GM12878 (cell line): ENCODE results near the gene LIPE. TPM values are rescaled to one million over a fixed set of nuclear protein-coding genes. Genes with fewer than 3 reads are reported as not detected.
A peak's percentile ranks its signal among the peaks of the same experiment; 100 is the strongest.

Experiments
- ATAC-seq: fragments of 200-7000 bp; cut with Tn5 transposase; 3 replicates; pipeline ENCODE4 v1.9.1; 2020; ENCODE audit warnings: mild to moderate bottlenecking, moderate library complexity
- BruUV-seq: library from RNA; stranded (reverse); fragments of 400-500 nt; replicated peaks from 2 replicates; lab custom pipeline; 2021; lab: Mats Ljungman, UMichigan
- CTCF ChIA-PET: fragments of 300-600 bp; sonication (Branson Sonifier 250); formaldehyde crosslinking; extraction: SDS; loops from one replicate; lab custom pipeline; 2021; ENCODE audit warnings: inconsistent platforms; lab: Yijun Ruan, JAX
- POLR2A ChIA-PET: fragments of 350-600 bp; formaldehyde crosslinking; extraction: SDS; loops from one replicate; lab custom pipeline; 2021; ENCODE audit warnings: inconsistent platforms; lab: Charles Lee
- RAD21 ChIA-PET: fragments of 300-600 bp; sonication (Branson Sonifier 250); formaldehyde crosslinking; loops from one replicate; lab custom pipeline; 2023; ENCODE audit warnings: antibody characterized with exemption; ENCODE audit not compliant: unreplicated experiment; lab: Charles Lee
- SMC1A ChIA-PET: fragments of 300-600 bp; sonication (Branson Sonifier 250); formaldehyde crosslinking; loops from one replicate; lab custom pipeline; 2023; ENCODE audit not compliant: unreplicated experiment, uncharacterized antibody; lab: Charles Lee
- DNase-seq: peaks from one replicate; pipeline ENCODE4 v3.0.0-alpha.2; 2011; ENCODE audit warnings: low read depth, low spot score
- FAIRE-seq: peaks from 3 replicates; lab custom pipeline; 2011; peaks lifted over from hg19 to GRCh38; lab: Jason Lieb, UNC
- H2AFZ ChIP-seq: 2 replicates; pipeline ENCODE4 v1.6.0; 2011; ENCODE audit warnings: low read depth, low read length, control low read depth; ENCODE audit not compliant: control insufficient read depth
- H3K27ac ChIP-seq: 2 replicates; pipeline ENCODE4 v1.5.1; 2011; ENCODE audit warnings: control low read depth; ENCODE audit not compliant: control insufficient read depth, insufficient read depth
- H3K27me3 ChIP-seq, 2 experiments: replicated peaks in 1 of 2; 2 replicates each; pipeline versions ENCODE4 v1.6.0 to v1.6.1; 2011; ENCODE audit warnings: low read length in 1 of 2; ENCODE audit not compliant: control insufficient read depth in 2 of 2, insufficient read depth in 2 of 2
- H3K36me3 ChIP-seq, 2 experiments: 2 replicates each; pipeline ENCODE4 v1.5.1; 2011; ENCODE audit warnings: low read length in 1 of 2; ENCODE audit not compliant: control insufficient read depth in 2 of 2, insufficient read depth in 2 of 2
- H3K4me1 ChIP-seq: 2 replicates; pipeline ENCODE4 v1.6.1; 2011; ENCODE audit warnings: mild to moderate bottlenecking, low read length, moderate library complexity, mixed read lengths; ENCODE audit not compliant: control insufficient read depth, insufficient read depth
- H3K4me2 ChIP-seq: 2 replicates; pipeline ENCODE4 v1.6.0; 2011; ENCODE audit warnings: control low read depth; ENCODE audit not compliant: control insufficient read depth, insufficient read depth
- H3K4me3 ChIP-seq: fragments of 200-600 bp; sonication (generic); 2 replicates; pipeline ENCODE4 v1.5.1; 2016
- H3K79me2 ChIP-seq: 2 replicates; pipeline ENCODE4 v1.6.0; 2011; ENCODE audit warnings: low read length; ENCODE audit not compliant: control insufficient read depth, insufficient read depth
- H3K9ac ChIP-seq: 2 replicates; pipeline ENCODE4 v1.8.0; 2011; ENCODE audit warnings: low read length, control low read depth, mixed read lengths; ENCODE audit not compliant: control insufficient read depth, insufficient read depth
- H3K9me3 ChIP-seq: replicated peaks from 3 replicates; pipeline ENCODE4 v1.5.1; 2011; ENCODE audit warnings: mild to moderate bottlenecking, low read length; ENCODE audit not compliant: control insufficient read depth, insufficient read depth
- H4K20me1 ChIP-seq: 2 replicates; pipeline ENCODE4 v1.6.0; 2011; ENCODE audit not compliant: control insufficient read depth, insufficient read depth
- CBX3 ChIP-seq: fragments of 200-600 bp; sonication (generic); IDR thresholded peaks from 2 replicates; pipeline ENCODE4 v1.6.1; 2016; ENCODE audit warnings: low read depth, borderline replicate concordance
- EP300 ChIP-seq, 2 experiments: fragments of 150-350 bp in 1 of 2; IDR thresholded peaks; 2 replicates each; pipeline ENCODE4 v1.6.1; 2011 to 2012; ENCODE audit warnings: low read depth in 2 of 2, low read length in 2 of 2, borderline replicate concordance in 1 of 2, improper control_type of control experiment in 1 of 2, inconsistent platforms in 1 of 2; ENCODE audit not compliant: control insufficient read depth in 1 of 2
- GABPA ChIP-seq: IDR thresholded peaks from 2 replicates; pipeline ENCODE4 v1.6.1; 2014; ENCODE audit warnings: antibody characterized with exemption, low read depth, mild to moderate bottlenecking, inconsistent platforms
- JUNB ChIP-seq: IDR thresholded peaks from 2 replicates; pipeline ENCODE4 v1.6.1; 2016; ENCODE audit warnings: antibody characterized with exemption, mild to moderate bottlenecking
- MEF2A ChIP-seq: IDR thresholded peaks from 2 replicates; pipeline ENCODE4 v1.6.1; 2011; ENCODE audit warnings: low read depth, mild to moderate bottlenecking, low read length, moderate library complexity; ENCODE audit not compliant: insufficient read depth
- RBBP5 ChIP-seq: fragments of 200-600 bp; sonication (generic); conservative IDR thresholded peaks from 2 replicates; pipeline ENCODE4 v1.6.1; 2016
- SMAD5 ChIP-seq: IDR thresholded peaks from 2 replicates; pipeline ENCODE4 v1.6.1; 2016; ENCODE audit warnings: antibody characterized with exemption, low read depth
- SMARCA5 ChIP-seq: fragments of 450-650 bp; IDR thresholded peaks from 2 replicates; pipeline ENCODE4 v1.6.1; 2017; ENCODE audit warnings: mild to moderate bottlenecking
- STAT3 ChIP-seq: IDR thresholded peaks from 2 replicates; pipeline ENCODE4 v1.6.1; 2011; ENCODE audit warnings: low read depth, low read length, improper control_type of control experiment
- SUPT20H ChIP-seq: IDR thresholded peaks from 2 replicates; pipeline ENCODE4 v1.6.1; 2011; ENCODE audit warnings: low read depth, mild to moderate bottlenecking, low read length, moderate library complexity, borderline replicate concordance; ENCODE audit not compliant: control insufficient read depth
- SUZ12 ChIP-seq: fragments of 200-600 bp; sonication (generic); IDR thresholded peaks from one replicate; pipeline ENCODE4 v1.6.1; 2018; ENCODE audit warnings: antibody characterized with exemption, mild to moderate bottlenecking; ENCODE audit not compliant: unreplicated experiment
- TBL1XR1 ChIP-seq: IDR thresholded peaks from 2 replicates; pipeline ENCODE4 v1.6.1; 2012; ENCODE audit warnings: low read depth, low read length, improper control_type of control experiment
- TCF12 ChIP-seq: IDR thresholded peaks from 2 replicates; pipeline ENCODE4 v1.6.1; 2011; ENCODE audit warnings: low read depth, mild to moderate bottlenecking, low read length
- ZBTB11 ChIP-seq: fragments of 450-650 bp; formaldehyde crosslinking; IDR thresholded peaks from 2 replicates; pipeline ENCODE4 v1.5.0; 2022; ENCODE audit warnings: mild to moderate bottlenecking, missing genetic modification characterization
- ZNF24 ChIP-seq: fragments of 450-650 bp; IDR thresholded peaks from 2 replicates; pipeline ENCODE4 v1.6.1; 2017; ENCODE audit warnings: antibody characterized with exemption, mild to moderate bottlenecking
- WGBS: methylation state at CpG from one replicate; pipeline ENCODE4 v1.1.6; 2016; ENCODE audit warnings: low lambda C conversion rate; ENCODE audit not compliant: insufficient replicate concordance, insufficient coverage; ENCODE audit errors: missing lambda C conversion rate; 5-methylcytosine and 5-hydroxymethylcytosine counted together
- in situ Hi-C: fragments of 300-500 bp; cut with MboI; formaldehyde crosslinking; loops from 9 replicates; pipeline ENCODE4 v1.14.3; 2018; ENCODE audit warnings: mixed read lengths
- intact Hi-C: fragments of 100-400 bp; cut with micrococcal nuclease; formaldehyde crosslinking; loops from one replicate; pipeline ENCODE4 v1.14.2; 2022; ENCODE audit not compliant: unreplicated experiment
- polyA plus RNA-seq, 11 experiments: library from polyadenylated mRNA; depleted of rRNA in 4 of 11; unstranded in 6 of 11; stranded (reverse) in 5 of 11; fragments of >200 nt; fragmentation: Nextera tagmentation in 4 of 11; fragmentation: Illumina TruSeq in 1 of 11; extraction: Ambion mirVana in 4 of 11; extraction: Trizol in 1 of 11; gene quantifications; 1 replicate in 1 of 11; 2 replicates in 10 of 11; pipeline versions ENCODE4 v1.2.1 to v1.2.3, GENCODE V29; 2011 to 2016; ENCODE audit warnings: inconsistent platforms in 2 of 11, missing spikeins in 2 of 11, low read depth in 1 of 11
- total RNA-seq, 4 experiments: library from RNA; depleted of rRNA in 3 of 4; stranded (reverse); fragments of >200 nt in 3 of 4; fragmentation: Illumina TruSeq in 1 of 4; extraction: Trizol in 1 of 4; gene quantifications; 2 replicates each; pipeline versions ENCODE4 v1.2.1 to v1.2.3, GENCODE V29; 2013 to 2021

LIPE gene
- total and polyA plus RNA-seq, 10 of the 15 experiments (the other 5 are each of a cell fraction or from before 2014, with no cell fraction given): 0.02 to 33.3 (median 9.5) TPM

- Histone ChIP-seq H2AFZ (no peak overlapping the region), H4K20me1 (no peaks in the 10 kb centered on the region), H3K36me3 (no peaks in the 10 kb centered on the region; a peak in 1 of 4 replicates), H3K4me3 (no peak overlapping the region), H3K4me1 (peaks cover 4% of the 10 kb centered on the region), H3K27me3 (no peaks in the 10 kb centered on the region), H3K9ac (no peak overlapping the region), H3K9me3 (peaks cover 6% of the 10 kb centered on the region; the same call in 1 of the 3 replicates), H3K79me2 (no peaks in the 10 kb centered on the region), H3K27ac (no peak overlapping the region), H3K4me2 (no peak overlapping the region)
- 100% methylated on average over 1 of the region's 1 CpG for WGBS
- FAIRE-seq: no peak
- in situ Hi-C loops (no loop called here), intact Hi-C loops (no loop called here)
- SMC1A ChIA-PET: no interaction called here
- no peak for TF ChIP-seq SMAD5
- POLR2A ChIA-PET: no interaction called here
- ATAC-seq: no peak
- RAD21 ChIA-PET: no interaction called here
- no TSS peak for BruUV-seq
- DNase-seq: no peak
- CTCF ChIA-PET: interaction anchor here (0.6 kb wide), 1 partner anchor 405 kb away, joined by 3 read pairs; no protein-coding TSS in a partner anchor
These were observed 60.5 kb downstream of the LIPE start for GRCh38 chr19:42366673-42367072.

DNA sequence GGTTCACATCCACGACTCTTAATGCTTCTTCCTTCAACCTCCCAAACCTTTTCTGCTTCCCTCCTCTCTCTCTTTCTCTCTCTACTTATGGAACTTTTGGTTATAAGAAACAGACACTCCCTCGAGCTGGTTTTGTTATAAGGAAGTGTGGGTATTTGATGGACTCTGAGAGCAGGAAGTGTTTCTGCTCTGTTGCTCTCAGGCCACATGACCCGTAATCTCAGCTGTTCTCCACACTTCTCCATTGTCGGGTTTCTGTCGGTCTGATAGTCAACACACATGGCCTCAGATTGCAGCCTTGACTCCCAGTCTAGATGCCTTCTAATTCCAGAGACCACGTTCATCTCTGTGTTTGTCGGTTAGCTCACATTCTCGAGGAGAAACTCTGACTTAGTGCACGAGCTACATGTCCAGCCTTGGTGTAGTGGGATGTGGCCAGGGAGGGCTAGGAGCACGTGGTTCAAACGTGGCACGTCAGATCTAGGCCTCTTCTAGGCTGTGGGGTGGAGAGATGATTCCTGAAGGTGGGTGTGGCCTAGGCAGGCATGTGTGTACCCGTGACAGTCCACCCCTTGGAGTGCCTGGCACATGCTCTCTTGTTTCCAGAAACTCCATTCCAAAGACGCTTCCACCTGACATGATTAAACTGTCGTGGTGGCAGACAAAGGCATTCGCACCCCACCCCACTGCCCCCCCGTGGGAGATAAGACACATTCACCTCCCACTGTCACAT lies 63.4 kb downstream of the LIPE start:
- in situ Hi-C loops: no loop called here
- Histone ChIP-seq H3K4me2 (peak overlapping the region; percentile 15), H3K79me2 (no peaks in the 10 kb centered on the region), H3K4me1 (peaks cover 4% of the 10 kb centered on the region), H2AFZ (peak overlapping the region; percentile 71), H3K27me3 (no peaks in the 10 kb centered on the region), H3K4me3 (no peak overlapping the region), H4K20me1 (no peaks in the 10 kb centered on the region), H3K27ac (no peak overlapping the region), H3K9ac (no peak overlapping the region), H3K36me3 (no peaks in the 10 kb centered on the region; a peak in 1 of 4 replicates), H3K9me3 (peaks cover 6% of the 10 kb centered on the region; the same call in 1 of the 3 replicates)
- ChIA-PET CTCF (interaction anchor here (1.8 kb wide), 1 partner anchor 33 kb away, joined by 10 read pairs; no protein-coding TSS in a partner anchor), RAD21 (no interaction called here), SMC1A (no interaction called here), POLR2A (no interaction called here)
- 79% methylated on average over 17 of the region's 17 CpGs for WGBS
- peak; percentile 50 for ATAC-seq
- intact Hi-C loops: no loop called here
- peak; percentile 80 for FAIRE-seq
- BruUV-seq: no TSS peak
- DNase-seq: peak; percentile 30
- TF ChIP-seq GABPA (no peak), ZNF24 (no peak), SUPT20H (no peak), SMARCA5 (0 out of 2 replicates have a peak, but pooled peaks have one; percentile 12), SUZ12 (no peak), TBL1XR1 (no peak), TCF12 (no peak), JUNB (no peak), STAT3 (no peak), RBBP5 (no peak), ZBTB11 (CRISPR knock-in tag) (no peak), EP300 (IDR thresholded peaks at IDR 0.05; ENCODE audit: borderline replicate concordance in 1 of 2, control insufficient read depth in 1 of 2, low read depth in 2 of 2, low read length in 2 of 2) (no peak), CBX3 (no peak), MEF2A (no peak)
